ENCODE data around the gene FGFRL1.

FGFRL1 gene

DNA sequence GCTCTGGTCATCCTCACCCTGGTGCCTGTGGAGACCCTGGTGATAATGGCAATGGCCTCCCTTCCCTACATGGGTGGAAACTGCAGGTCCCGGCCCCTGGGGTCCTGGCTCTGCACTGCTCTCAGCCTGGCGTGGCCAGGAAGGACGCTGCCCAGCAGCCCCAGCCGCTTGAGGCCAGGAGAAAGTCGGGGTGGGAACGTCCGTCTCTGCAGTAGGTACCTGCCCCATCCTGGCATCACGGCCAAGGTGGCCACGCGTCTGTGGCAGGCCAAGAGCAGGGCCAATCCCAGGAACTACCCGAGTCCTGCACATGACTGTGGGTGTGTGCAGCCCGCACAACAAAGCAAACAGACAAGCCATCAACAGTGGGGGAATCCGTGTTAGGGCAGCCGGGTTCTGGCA is 33.8 kb downstream of the FGFRL1 start:
- DNase-seq (ENCODE audit: low read depth): no peak
- no peak overlapping the region for H3K4me3 ChIP-seq (ENCODE audit: low read length)
- TF ChIP-seq, protein P1, sequence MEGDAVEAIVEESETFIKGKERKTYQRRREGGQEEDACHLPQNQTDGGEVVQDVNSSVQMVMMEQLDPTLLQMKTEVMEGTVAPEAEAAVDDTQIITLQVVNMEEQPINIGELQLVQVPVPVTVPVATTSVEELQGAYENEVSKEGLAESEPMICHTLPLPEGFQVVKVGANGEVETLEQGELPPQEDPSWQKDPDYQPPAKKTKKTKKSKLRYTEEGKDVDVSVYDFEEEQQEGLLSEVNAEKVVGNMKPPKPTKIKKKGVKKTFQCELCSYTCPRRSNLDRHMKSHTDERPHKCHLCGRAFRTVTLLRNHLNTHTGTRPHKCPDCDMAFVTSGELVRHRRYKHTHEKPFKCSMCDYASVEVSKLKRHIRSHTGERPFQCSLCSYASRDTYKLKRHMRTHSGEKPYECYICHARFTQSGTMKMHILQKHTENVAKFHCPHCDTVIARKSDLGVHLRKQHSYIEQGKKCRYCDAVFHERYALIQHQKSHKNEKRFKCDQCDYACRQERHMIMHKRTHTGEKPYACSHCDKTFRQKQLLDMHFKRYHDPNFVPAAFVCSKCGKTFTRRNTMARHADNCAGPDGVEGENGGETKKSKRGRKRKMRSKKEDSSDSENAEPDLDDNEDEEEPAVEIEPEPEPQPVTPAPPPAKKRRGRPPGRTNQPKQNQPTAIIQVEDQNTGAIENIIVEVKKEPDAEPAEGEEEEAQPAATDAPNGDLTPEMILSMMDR (conservative IDR thresholded peaks at IDR 0.05; ENCODE audit: low read length): no peak

DNA sequence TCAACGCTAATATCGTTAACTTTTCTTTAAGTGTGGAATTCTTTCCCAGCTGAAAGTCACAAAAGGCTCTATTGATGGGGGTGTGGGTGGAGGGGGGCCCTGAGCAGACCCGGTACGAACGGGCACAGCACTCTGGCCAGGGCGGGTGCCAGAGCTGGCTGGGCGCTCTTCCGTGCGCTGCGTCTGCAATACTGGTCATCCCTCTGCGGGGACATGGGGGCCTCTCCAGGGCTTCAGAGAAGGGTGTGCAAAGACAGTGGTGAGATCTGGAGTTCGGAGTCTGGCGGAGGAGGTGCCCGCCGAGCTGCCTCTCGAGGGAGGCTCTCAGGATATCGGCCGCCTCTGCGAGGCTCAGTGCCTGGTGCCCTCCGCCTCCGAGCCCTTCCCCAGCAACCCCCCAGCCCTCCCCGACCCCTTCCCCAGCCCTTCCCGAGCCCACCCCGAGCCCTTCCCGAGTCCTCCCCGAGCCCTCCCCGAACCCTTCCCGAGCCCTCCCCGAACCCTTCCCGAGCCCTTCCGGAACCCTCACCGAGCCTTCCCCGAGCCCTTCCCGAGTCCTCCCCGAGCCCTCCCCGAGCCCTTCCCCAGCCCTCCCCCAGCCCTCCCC is 34.3 kb downstream of the FGFRL1 start:
- TF ChIP-seq, protein P1 (conservative IDR thresholded peaks at IDR 0.05; ENCODE audit: low read length): no peak
- no peak for DNase-seq (ENCODE audit: low read depth)
- H3K4me3 ChIP-seq (ENCODE audit: low read length): no peak overlapping the region

DNA sequence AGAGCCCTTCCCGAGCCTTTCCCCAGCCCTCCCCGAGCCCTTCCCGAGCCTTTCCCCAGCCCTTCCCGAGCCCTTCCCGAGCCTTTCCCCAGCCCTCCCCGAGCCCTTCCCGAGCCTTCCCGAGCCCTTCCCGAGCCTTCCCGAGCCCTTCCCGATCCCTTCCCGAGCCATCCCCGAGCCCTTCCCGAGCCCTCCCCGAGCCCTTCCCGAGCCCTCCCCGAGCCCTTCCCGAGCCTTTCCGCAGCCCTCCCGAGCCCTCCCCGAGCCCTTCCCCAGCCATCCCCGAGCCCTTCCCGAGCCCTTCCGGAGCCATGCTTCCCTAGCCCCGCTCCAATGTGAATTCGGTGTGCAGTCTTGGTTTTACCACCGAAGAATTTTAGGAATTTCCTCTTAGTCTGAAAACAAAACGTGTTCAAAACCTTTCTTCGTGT is 35.2 kb downstream of the FGFRL1 start:
- DNase-seq (ENCODE audit: low read depth): peak; percentile 80
- H3K4me3 ChIP-seq (ENCODE audit: low read length): peak overlapping the region; percentile 34

DNA sequence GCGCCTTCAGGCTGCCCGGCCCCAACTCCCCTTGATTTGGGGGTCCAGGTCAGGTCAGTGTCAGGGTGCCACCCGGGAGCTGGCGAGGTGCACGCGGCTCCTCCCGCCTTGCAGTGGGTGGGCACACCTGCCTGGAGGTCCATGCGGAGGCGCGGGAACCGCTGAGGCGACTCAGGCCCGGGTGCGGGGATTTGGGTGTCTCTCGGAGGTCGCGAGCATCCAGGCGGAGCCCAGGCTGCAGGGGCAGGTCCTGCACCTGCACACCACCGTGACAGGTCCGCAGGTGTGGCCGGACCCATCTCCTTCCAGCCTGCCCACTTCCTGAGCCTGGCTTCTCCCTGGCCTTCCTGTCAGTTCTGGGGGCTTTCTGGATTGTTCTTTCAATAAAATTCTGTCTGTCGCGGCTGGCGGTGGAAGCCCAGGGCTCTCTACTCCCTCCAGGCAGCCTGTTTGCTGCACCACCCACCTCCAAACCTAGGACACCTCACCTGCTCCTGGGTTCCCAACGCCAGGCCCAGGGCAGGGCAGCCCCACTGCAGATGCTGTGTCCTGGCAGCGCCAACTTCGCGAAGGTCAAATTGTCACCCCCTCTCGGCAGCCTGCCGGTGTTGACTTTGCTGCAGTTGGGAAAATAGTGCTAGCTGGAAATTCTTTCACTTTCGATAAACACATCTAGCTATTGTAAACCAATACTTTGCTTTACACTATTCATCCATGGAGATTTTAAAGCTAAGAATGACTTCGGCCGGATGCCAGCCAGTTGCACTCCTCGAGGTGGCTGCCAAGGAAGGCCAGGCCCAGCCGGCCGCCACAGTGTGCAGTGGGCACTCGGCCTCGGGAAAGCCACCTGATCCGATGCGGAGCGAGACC is 35.9 kb downstream of the FGFRL1 start:
- H3K4me3 ChIP-seq (ENCODE audit: low read length): peak overlapping the region; percentile 34
- no peak for DNase-seq (ENCODE audit: low read depth)
- TF ChIP-seq, protein P1 (conservative IDR thresholded peaks at IDR 0.05; ENCODE audit: low read length): no peak

DNA sequence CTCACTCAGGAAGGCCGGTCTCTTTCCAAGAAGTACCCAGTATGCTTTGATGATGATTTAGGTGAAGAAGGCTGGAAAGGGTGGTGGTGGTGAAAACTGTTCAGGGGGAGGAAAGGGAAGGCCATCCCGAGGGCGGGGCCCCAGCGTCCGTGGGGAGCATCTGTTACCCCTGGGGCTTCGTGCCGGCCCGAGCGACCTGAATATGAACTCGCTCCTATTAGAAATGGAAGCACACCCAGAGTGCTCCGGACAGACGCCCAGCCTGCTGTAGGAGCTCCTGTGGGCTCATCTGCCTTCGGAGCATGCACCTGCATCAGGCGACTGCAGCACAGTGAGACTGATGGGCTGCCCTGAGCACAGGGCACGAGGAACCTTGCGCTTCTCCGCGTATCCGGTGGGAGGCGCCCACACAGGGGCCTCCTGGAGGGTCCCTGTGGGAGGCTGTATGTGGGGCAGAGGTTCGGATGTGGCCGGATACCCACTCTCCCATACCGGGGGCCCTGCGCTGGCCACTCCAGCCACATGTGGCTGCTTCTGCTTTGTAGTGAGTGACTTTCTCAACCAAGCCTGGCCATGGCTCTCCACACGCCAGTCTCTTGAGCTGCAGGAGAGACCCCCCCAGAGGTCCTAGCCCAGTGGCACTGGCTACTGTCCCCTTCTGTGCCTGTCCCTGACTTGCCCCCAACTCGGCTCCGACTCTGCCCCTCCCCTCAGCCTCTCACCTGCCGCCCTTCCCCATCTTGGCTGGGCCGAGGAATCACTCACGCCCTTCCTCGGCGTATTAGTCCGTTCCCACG is 36.7 kb downstream of the FGFRL1 start:
- no peak overlapping the region for H3K4me3 ChIP-seq (ENCODE audit: low read length)
- no peak for DNase-seq (ENCODE audit: low read depth)
- TF ChIP-seq, protein P1 (conservative IDR thresholded peaks at IDR 0.05; ENCODE audit: low read length): no peak

DNA sequence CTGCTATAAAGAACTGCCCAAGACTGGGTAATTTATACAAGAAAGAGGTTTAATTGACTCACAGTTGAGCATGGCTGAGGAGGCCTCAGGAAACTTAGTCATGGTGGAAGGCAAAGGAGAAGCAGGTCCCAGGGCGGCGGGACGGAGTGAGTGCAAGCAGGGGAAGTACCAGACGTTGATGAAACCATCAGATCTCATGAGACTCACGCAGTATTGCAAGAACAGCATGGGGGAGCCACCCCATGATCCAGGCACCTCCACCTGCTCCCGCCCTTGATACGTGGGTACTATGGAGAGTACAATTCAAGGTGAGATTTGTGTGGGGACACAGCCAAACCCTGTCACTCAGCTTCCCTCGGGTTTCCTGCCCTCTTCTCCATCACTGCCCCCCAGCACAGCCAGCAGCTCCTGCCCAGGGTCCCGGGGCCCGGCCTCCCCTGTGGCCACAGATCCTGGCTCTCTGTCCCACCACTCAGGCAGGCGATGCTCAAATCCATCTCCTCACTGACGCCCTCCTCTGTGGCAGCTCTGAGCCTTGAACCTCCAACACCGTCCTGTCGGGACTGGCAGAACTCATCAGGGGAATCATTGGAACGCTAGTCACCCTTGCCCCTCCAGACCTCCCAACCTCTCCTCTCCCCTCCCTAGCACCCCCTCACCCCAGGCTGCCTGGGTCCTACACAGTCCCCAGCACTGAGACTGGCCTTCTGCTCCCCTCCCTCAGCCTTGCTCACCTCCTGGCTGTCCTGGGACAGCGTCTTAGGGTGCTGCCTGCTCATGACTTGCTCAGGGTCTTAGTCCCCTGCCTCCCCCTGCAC is 37.6 kb downstream of the FGFRL1 start:
- no peak overlapping the region for H3K4me3 ChIP-seq (ENCODE audit: low read length)
- no peak for DNase-seq (ENCODE audit: low read depth)
- TF ChIP-seq, protein P1 (conservative IDR thresholded peaks at IDR 0.05; ENCODE audit: low read length): no peak

DNA sequence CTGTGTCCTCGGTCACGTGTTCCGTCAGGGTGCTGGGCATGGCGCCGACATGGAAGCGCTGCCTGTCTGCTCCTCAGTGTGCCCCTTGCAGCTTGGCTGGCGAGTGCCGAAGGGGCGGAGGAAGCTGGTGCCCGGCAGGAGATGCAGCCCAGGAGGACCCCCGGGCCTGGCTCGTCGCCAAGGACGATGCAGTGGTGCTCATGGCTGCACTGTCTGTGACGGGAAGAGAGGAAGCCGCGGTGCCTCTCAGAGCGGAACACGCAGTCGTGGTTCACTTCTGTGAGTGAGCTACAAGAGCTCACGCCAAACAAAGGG is 38.1 kb downstream of the FGFRL1 start:
- H3K4me3 ChIP-seq (ENCODE audit: low read length): no peak overlapping the region
- no peak for DNase-seq (ENCODE audit: low read depth)
- TF ChIP-seq, protein P1 (conservative IDR thresholded peaks at IDR 0.05; ENCODE audit: low read length): no peak
